SIG-M5 (cell line): ENCODE results near the gene NRXN3.

ENCODE experiments used
- DNase-seq: peaks from one replicate; lab custom pipeline; 2025; lab: John Stamatoyannopoulos, UW

Gene NRXN3

DNA sequence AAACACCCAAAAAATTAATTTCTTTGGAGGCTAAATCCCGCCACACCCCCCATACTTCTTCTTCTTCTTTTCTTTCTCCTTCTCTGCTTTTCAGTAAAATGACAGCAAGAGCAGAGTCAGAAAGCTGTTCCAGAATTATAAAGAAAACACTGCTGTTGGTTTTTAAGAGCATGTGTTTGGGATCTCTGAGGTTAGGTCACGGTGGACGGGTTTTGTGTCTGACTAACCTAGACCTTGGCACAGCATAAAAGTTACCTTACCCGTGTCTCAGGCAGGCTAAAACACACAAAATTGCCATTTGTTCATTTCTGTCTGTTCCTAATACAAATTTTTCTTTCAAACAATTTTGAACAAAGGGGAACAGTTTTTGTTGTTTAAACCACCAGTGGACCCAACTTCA lies 540.8 kb downstream of the NRXN3 start:
- no peak for DNase-seq

- DNase-seq, result no peak
Measured at GRCh38 chr14:78713716-78714115, 543.5 kb downstream of the NRXN3 start.

DNA sequence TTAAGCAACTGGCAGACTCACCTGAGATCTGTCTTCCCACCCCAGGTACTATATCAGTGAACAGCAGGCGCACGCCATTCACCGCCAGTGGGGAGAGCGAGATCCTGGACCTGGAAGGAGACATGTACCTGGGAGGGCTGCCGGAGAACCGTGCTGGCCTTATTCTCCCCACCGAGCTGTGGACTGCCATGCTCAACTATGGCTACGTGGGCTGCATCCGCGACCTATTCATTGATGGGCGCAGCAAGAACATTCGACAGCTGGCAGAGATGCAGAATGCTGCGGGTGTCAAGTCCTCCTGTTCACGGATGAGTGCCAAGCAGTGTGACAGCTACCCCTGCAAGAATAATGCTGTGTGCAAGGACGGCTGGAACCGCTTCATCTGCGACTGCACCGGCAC lies 544.5 kb downstream of the NRXN3 start:
- no peak for DNase-seq

DNA sequence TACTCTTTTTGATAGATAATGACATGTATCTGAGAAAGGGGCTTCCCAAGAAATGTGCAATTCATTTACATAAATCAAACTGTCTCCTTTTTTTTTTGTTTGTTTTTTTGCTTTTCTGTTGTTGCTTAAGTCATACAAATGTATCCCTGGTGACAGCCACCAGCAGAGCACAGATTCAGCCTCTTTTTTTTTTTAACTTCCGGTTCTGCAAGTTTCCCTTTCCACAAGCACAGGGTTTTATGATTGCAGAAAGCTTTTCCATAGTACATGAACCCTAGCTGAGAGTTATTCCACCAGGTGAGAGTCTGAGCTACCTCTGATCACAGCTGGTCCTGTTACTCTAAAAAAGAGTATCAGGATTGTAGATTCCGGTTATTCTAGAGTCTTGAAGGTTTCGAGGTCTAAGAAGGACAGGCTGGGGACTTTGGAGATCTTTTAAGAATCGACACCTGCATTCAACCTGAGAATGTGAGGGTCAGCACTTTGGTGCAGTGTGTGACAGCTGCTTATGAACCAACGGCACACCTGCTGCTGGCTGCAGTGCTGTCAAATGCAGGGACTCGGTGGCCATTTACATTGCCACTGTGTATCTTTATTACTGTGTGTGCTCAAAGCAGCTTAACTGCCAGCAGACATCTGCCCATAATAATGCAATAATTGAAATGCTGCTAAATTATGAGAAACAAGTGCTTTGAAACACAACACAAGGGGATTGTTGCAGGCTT lies 551.7 kb downstream of the NRXN3 start:
- DNase-seq, result no peak

GRCh38 chr14:78725086-78725485 lies 554.9 kb downstream of the NRXN3 start:
- DNase-seq, result no peak

- no peak for DNase-seq
Measured at GRCh38 chr14:78737116-78737515, 566.9 kb downstream of the NRXN3 start.

DNA sequence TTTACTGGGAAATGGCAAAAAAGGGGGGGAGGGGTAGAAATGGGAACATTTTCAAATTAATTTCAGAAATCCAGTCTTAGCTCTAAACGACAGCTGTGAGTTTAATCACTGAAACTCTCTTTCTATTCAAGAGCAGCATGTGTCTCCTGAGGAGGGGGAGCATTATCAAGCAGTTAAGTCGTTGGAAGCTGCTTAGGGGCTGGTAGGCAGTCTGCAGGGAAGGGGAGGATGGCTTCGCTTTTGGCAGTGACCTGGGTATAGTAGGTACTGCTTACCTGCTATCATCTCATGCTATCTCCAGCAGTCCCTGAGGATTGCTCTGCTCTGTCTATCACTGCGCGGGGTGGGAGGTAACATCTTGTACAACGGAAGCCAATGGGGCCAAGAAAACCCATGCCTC lies 567.4 kb downstream of the NRXN3 start:
- no peak for DNase-seq

DNA sequence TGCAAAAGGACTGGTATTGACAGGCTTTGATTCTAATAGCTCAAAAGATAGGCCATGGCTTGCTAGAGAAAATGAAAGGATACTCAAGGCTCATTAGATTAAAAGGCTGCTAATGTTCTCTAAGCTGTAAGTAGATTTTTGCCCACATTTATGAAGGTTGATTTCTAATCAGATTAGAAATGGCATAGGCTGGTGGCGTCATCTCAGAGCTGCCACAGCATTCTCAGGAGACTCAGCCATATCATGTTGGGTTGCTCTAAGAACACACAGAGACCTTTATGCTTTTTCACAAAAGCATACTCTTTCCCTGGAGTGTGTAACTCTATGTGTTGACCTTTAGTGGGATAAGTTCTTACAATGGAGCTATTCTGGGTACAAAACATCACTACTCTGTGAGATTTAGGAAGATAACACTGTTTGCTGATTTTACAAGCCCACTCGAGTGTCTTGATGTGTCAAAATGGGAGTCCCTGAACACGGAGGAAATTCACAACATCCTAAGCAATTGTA lies 576.0 kb downstream of the NRXN3 start:
- DNase-seq, result no peak

GRCh38 chr14:78747813-78748212 lies 577.6 kb downstream of the NRXN3 start:
- DNase-seq, result no peak

- no peak for DNase-seq
Measured at GRCh38 chr14:78752518-78753188, 582.5 kb downstream of the NRXN3 start.

GRCh38 chr14:78754059-78754458 lies 583.9 kb downstream of the NRXN3 start:
- DNase-seq, result no peak

DNA sequence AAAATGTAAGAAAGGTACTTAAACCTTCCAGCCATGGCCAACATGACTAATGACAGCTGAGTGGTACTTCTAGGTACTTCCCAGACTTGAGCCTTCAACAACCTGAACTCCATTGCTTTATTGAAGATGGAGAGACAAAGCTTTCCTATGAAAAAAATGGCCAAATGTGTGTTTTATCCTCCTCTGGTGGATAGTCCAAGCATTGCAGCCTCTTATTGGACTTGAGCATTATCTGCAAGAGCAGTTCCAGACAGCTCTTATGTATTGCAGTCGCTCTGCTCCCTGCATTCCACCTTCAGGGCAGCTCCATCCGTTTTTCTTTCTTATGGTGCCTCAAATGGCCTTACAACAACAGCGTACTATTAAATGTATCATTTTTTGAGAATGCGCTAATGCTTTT lies 588.2 kb downstream of the NRXN3 start:
- no peak for DNase-seq

DNA sequence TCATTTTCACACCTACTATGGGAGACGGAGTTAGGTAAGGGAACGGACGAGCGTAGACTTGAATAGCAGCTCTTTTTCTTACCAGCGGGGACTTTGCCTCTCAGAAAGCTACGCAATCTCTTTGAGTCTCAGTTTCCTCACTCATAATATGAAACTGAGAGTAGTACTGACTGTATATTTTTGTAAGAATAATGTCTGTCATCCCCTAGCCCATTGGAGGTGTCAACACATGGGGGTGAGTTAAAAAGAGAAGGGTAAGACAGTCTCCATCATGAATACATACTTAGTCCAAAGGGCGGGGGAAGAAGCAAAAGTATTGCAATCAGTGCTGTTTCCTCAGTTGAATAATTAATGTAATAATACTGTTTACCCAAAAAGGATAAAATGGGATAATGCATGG lies 592.2 kb downstream of the NRXN3 start:
- no peak for DNase-seq

DNA sequence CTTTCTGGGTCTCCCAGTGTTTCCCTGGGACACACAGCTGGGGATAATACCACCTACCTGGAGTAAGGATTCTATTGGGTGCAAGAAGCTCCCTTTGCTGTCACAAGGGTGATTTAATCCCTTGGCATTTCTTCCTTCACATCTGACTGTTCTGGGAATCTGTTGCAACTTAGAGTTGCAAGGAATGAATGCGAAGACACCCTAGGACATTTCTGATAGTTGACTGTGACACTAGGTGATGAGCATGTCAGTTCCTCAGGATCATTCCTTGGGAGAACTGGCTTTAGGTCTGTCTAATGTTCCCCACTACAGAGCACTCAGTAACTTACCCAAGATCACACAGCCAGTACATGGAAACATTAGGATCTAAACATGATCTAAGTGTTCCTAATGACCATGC lies 593.6 kb downstream of the NRXN3 start:
- DNase-seq, result no peak

- DNase-seq, result no peak
Measured at GRCh38 chr14:78764240-78764639, 594.1 kb downstream of the NRXN3 start.

- no peak for DNase-seq
Measured at GRCh38 chr14:78764645-78765044, 594.5 kb downstream of the NRXN3 start.

GRCh38 chr14:78767436-78767835 lies 597.3 kb downstream of the NRXN3 start:
- no peak for DNase-seq

- DNase-seq, result no peak
Measured at GRCh38 chr14:78782551-78782950, 612.4 kb downstream of the NRXN3 start.

GRCh38 chr14:78785265-78785664 lies 615.1 kb downstream of the NRXN3 start:
- no peak for DNase-seq

GRCh38 chr14:78788467-78789360 lies 618.5 kb downstream of the NRXN3 start:
- DNase-seq, result no peak

GRCh38 chr14:78790271-78790670 lies 620.1 kb downstream of the NRXN3 start:
- DNase-seq, result no peak

- DNase-seq, result no peak
Measured at GRCh38 chr14:78798757-78799156, 628.6 kb downstream of the NRXN3 start.

- no peak for DNase-seq
Measured at GRCh38 chr14:78805570-78805969, 635.4 kb downstream of the NRXN3 start.
